GM23338 (cell line): ENCODE results near the gene MKNK2. TPM values are rescaled to one million over a fixed set of nuclear protein-coding genes. Genes with fewer than 3 reads are reported as not detected.

ENCODE experiments used
- ATAC-seq: fragments of 200-7000 bp; cut with Tn5 transposase; 3 replicates; pipeline ENCODE4 v1.9.1; 2020
- DNase-seq: peaks from one replicate; pipeline ENCODE4 v3.0.0-alpha.2; 2015; ENCODE audit warnings: low spot score
- H2AFZ ChIP-seq: fragments of 200-600 bp; sonication (generic); 2 replicates; pipeline ENCODE4 v1.8.0; 2016; ENCODE audit warnings: antibody characterized with exemption, mild to moderate bottlenecking, moderate library complexity
- H3F3A ChIP-seq: fragments of 200-600 bp; sonication (generic); replicated peaks from 2 replicates; pipeline ENCODE4 v1.8.0; 2017; ENCODE audit warnings: antibody characterized with exemption, mixed run types, low read depth
- H3K27ac ChIP-seq: fragments of 200-600 bp; sonication (generic); 2 replicates; pipeline ENCODE4 v1.6.1; 2016; ENCODE audit warnings: low read depth
- H3K27me3 ChIP-seq: fragments of 200-600 bp; sonication (generic); 2 replicates; pipeline ENCODE4 v1.8.0; 2016; ENCODE audit warnings: mild to moderate bottlenecking, mixed run types, moderate library complexity; ENCODE audit not compliant: insufficient read depth
- H3K36me3 ChIP-seq: fragments of 200-600 bp; sonication (generic); 2 replicates; pipeline ENCODE4 v1.8.0; 2016; ENCODE audit warnings: mild to moderate bottlenecking; ENCODE audit not compliant: insufficient read depth
- H3K4me1 ChIP-seq: fragments of 200-600 bp; sonication (generic); 2 replicates; pipeline ENCODE4 v1.8.0; 2016; ENCODE audit warnings: mild to moderate bottlenecking, moderate library complexity; ENCODE audit not compliant: insufficient read depth
- H3K4me2 ChIP-seq: fragments of 200-600 bp; sonication (generic); 2 replicates; pipeline ENCODE4 v1.7.1; 2017; ENCODE audit warnings: mixed run types
- H3K4me3 ChIP-seq: fragments of 200-600 bp; sonication (generic); 2 replicates; pipeline ENCODE4 v1.6.1; 2016; ENCODE audit warnings: mixed run types
- H3K79me2 ChIP-seq: fragments of 200-600 bp; sonication (generic); replicated peaks from 2 replicates; pipeline ENCODE4 v1.8.0; 2017; ENCODE audit warnings: mild to moderate bottlenecking; ENCODE audit not compliant: insufficient read depth
- H3K9me2 ChIP-seq: fragments of 200-600 bp; sonication (generic); 2 replicates; pipeline ENCODE4 v1.8.0; 2017; ENCODE audit not compliant: insufficient read depth
- H4K20me1 ChIP-seq: fragments of 200-600 bp; sonication (generic); replicated peaks from 2 replicates; pipeline ENCODE4 v1.8.0; 2017; ENCODE audit warnings: mild to moderate bottlenecking; ENCODE audit not compliant: insufficient read depth
- H3K27ac Mint-ChIP-seq: 2 replicates; pipeline ENCODE4 v1.8.0; 2020; ENCODE audit warnings: inconsistent platforms, mild to moderate bottlenecking, moderate library complexity, mixed read lengths
- H3K27me3 Mint-ChIP-seq: 3 replicates; pipeline ENCODE4 v1.8.0; 2022; ENCODE audit warnings: low read depth, mild to moderate bottlenecking, moderate library complexity, mixed read lengths, inconsistent platforms; ENCODE audit not compliant: insufficient read depth, poor library complexity
- H3K36me3 Mint-ChIP-seq: 3 replicates; pipeline ENCODE4 v1.8.0; 2021; ENCODE audit warnings: low read depth, mild to moderate bottlenecking, inconsistent platforms, moderate library complexity, mixed read lengths
- H3K4me1 Mint-ChIP-seq: 3 replicates; pipeline ENCODE4 v1.8.0; 2020; ENCODE audit warnings: mild to moderate bottlenecking, inconsistent platforms, mixed read lengths
- H3K4me3 Mint-ChIP-seq: 3 replicates; pipeline ENCODE4 v1.8.0; 2021; ENCODE audit warnings: moderate library complexity, mild to moderate bottlenecking, inconsistent platforms, mixed read lengths
- H3K9me3 Mint-ChIP-seq: 3 replicates; pipeline ENCODE4 v1.8.0; 2020; ENCODE audit warnings: moderate library complexity, mild to moderate bottlenecking, inconsistent platforms, mixed read lengths
- CREB1 ChIP-seq: fragments of 250-450 bp; sonication (Bioruptor Pico); IDR thresholded peaks from 2 replicates; pipeline ENCODE4 v1.5.0; 2020; ENCODE audit warnings: low read depth, mild to moderate bottlenecking, moderate library complexity
- EZH2 ChIP-seq: fragments of 200-600 bp; sonication (generic); IDR thresholded peaks from one replicate; pipeline ENCODE4 v1.8.0; 2017; ENCODE audit warnings: antibody characterized with exemption, mild to moderate bottlenecking, low read depth; ENCODE audit not compliant: unreplicated experiment
- EZH2phosphoT487 ChIP-seq: fragments of 200-600 bp; sonication (generic); IDR thresholded peaks from one replicate; pipeline ENCODE4 v1.8.1; 2018; ENCODE audit warnings: antibody characterized with exemption; ENCODE audit not compliant: unreplicated experiment
- JUNB ChIP-seq: IDR thresholded peaks from one replicate; pipeline ENCODE4 v1.6.1; 2016; ENCODE audit warnings: antibody characterized with exemption; ENCODE audit not compliant: unreplicated experiment
- NANOG ChIP-seq: IDR thresholded peaks from 2 replicates; pipeline ENCODE4 v1.6.1; 2016; ENCODE audit warnings: antibody characterized with exemption, borderline replicate concordance
- POLR2AphosphoS5 ChIP-seq: IDR thresholded peaks from 2 replicates; pipeline ENCODE4 v1.6.1; 2016; ENCODE audit warnings: antibody characterized with exemption, low read depth
- ZNF114 ChIP-seq: fragments of 250-450 bp; sonication (Bioruptor Pico); IDR thresholded peaks from 2 replicates; pipeline ENCODE4 v1.5.0; 2020; ENCODE audit warnings: mild to moderate bottlenecking, moderate library complexity
- polyA plus RNA-seq: library from polyadenylated mRNA; unstranded; fragments of >200 nt; fragmentation: Nextera tagmentation; extraction: Ambion mirVana; gene quantifications from 2 replicates; pipeline ENCODE4 v1.2.1, GENCODE V29; 2016
- total RNA-seq: library from RNA; depleted of rRNA; stranded (reverse); fragments of >200 nt; shearing (Covaris generic); gene quantifications from 2 replicates; pipeline ENCODE4 v1.2.3, GENCODE V29; 2014
- TF ChIP-seq, protein P1 (sequence below), 2 experiments: fragments of 200-600 bp in 1 of 2; sonication (generic) in 1 of 2; conservative IDR thresholded peaks; 2 replicates each; pipeline versions ENCODE4 v1.5.1 to v1.6.1; 2016 to 2017; ENCODE audit warnings: antibody characterized with exemption in 2 of 2, low read depth in 2 of 2, mild to moderate bottlenecking in 2 of 2, moderate library complexity in 1 of 2
- TF ChIP-seq, protein P2 (sequence below): fragments of 250-450 bp; sonication (Bioruptor Pico); IDR thresholded peaks from 2 replicates; pipeline ENCODE4 v1.5.0; 2020; ENCODE audit warnings: mild to moderate bottlenecking, moderate library complexity

MKNK2 gene
- total and polyA plus RNA-seq, 2 experiments from 2014 or later: 71.0 to 159 TPM

GRCh38 chr19:2079865-2080301 lies 28.8 kb upstream of the MKNK2 start (continued):
- TF ChIP-seq, protein P1, sequence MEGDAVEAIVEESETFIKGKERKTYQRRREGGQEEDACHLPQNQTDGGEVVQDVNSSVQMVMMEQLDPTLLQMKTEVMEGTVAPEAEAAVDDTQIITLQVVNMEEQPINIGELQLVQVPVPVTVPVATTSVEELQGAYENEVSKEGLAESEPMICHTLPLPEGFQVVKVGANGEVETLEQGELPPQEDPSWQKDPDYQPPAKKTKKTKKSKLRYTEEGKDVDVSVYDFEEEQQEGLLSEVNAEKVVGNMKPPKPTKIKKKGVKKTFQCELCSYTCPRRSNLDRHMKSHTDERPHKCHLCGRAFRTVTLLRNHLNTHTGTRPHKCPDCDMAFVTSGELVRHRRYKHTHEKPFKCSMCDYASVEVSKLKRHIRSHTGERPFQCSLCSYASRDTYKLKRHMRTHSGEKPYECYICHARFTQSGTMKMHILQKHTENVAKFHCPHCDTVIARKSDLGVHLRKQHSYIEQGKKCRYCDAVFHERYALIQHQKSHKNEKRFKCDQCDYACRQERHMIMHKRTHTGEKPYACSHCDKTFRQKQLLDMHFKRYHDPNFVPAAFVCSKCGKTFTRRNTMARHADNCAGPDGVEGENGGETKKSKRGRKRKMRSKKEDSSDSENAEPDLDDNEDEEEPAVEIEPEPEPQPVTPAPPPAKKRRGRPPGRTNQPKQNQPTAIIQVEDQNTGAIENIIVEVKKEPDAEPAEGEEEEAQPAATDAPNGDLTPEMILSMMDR (conservative IDR thresholded peaks at IDR 0.05; ENCODE audit: low read depth in 2 of 2): no peak
- TF ChIP-seq NANOG (no peak), ZNF114 (CRISPR knock-in tag) (no peak)

- Histone ChIP-seq H3K4me3 (no peak overlapping the region), H4K20me1 (no peaks in the 10 kb centered on the region), H3K36me3 (no peaks in the 10 kb centered on the region; the same call in 1 of the 2 replicates), H3K79me2 (no peaks in the 10 kb centered on the region), H3K27me3 (no peaks in the 10 kb centered on the region), H3F3A (no peaks in the 10 kb centered on the region), H3K4me2 (no peak overlapping the region), H3K9me2 (no peaks in the 10 kb centered on the region), H3K27ac (no peak overlapping the region), H3K4me1 (no peaks in the 10 kb centered on the region), H2AFZ (no peak overlapping the region)
- Mint-ChIP-seq H3K36me3 (no peaks in the 10 kb centered on the region), H3K27me3 (peaks cover 4% of the 10 kb centered on the region), H3K4me1 (no peaks in the 10 kb centered on the region), H3K27ac (no peak overlapping the region), H3K4me3 (no peak overlapping the region), H3K9me3 (no peaks in the 10 kb centered on the region)
- no peak for ATAC-seq
- DNase-seq: no peak
- TF ChIP-seq POLR2AphosphoS5 (no peak), ZNF114 (CRISPR knock-in tag) (no peak), CREB1 (no peak), EZH2 (no peak), EZH2phosphoT487 (no peak), JUNB (no peak), NANOG (no peak)
- TF ChIP-seq, protein P1 (conservative IDR thresholded peaks at IDR 0.05; ENCODE audit: low read depth in 2 of 2): no peak
- TF ChIP-seq, protein P2, sequence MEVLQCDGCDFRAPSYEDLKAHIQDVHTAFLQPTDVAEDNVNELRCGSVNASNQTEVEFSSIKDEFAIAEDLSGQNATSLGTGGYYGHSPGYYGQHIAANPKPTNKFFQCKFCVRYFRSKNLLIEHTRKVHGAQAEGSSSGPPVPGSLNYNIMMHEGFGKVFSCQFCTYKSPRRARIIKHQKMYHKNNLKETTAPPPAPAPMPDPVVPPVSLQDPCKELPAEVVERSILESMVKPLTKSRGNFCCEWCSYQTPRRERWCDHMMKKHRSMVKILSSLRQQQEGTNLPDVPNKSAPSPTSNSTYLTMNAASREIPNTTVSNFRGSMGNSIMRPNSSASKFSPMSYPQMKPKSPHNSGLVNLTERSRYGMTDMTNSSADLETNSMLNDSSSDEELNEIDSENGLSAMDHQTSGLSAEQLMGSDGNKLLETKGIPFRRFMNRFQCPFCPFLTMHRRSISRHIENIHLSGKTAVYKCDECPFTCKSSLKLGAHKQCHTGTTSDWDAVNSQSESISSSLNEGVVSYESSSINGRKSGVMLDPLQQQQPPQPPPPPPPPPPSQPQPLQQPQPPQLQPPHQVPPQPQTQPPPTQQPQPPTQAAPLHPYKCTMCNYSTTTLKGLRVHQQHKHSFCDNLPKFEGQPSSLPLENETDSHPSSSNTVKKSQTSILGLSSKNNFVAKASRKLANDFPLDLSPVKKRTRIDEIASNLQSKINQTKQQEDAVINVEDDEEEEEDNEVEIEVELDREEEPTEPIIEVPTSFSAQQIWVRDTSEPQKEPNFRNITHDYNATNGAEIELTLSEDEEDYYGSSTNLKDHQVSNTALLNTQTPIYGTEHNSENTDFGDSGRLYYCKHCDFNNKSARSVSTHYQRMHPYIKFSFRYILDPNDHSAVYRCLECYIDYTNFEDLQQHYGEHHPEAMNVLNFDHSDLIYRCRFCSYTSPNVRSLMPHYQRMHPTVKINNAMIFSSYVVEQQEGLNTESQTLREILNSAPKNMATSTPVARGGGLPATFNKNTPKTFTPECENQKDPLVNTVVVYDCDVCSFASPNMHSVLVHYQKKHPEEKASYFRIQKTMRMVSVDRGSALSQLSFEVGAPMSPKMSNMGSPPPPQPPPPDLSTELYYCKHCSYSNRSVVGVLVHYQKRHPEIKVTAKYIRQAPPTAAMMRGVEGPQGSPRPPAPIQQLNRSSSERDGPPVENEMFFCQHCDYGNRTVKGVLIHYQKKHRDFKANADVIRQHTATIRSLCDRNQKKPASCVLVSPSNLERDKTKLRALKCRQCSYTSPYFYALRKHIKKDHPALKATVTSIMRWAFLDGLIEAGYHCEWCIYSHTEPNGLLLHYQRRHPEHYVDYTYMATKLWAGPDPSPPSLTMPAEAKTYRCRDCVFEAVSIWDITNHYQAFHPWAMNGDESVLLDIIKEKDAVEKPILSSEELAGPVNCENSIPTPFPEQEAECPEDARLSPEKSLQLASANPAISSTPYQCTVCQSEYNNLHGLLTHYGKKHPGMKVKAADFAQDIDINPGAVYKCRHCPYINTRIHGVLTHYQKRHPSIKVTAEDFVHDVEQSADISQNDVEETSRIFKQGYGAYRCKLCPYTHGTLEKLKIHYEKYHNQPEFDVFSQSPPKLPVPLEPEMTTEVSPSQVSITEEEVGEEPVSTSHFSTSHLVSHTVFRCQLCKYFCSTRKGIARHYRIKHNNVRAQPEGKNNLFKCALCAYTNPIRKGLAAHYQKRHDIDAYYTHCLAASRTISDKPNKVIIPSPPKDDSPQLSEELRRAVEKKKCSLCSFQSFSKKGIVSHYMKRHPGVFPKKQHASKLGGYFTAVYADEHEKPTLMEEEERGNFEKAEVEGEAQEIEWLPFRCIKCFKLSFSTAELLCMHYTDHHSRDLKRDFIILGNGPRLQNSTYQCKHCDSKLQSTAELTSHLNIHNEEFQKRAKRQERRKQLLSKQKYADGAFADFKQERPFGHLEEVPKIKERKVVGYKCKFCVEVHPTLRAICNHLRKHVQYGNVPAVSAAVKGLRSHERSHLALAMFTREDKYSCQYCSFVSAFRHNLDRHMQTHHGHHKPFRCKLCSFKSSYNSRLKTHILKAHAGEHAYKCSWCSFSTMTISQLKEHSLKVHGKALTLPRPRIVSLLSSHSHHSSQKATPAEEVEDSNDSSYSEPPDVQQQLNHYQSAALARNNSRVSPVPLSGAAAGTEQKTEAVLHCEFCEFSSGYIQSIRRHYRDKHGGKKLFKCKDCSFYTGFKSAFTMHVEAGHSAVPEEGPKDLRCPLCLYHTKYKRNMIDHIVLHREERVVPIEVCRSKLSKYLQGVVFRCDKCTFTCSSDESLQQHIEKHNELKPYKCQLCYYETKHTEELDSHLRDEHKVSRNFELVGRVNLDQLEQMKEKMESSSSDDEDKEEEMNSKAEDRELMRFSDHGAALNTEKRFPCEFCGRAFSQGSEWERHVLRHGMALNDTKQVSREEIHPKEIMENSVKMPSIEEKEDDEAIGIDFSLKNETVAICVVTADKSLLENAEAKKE: no peak
Observed at GRCh38 chr19:2079076-2079864, 28.2 kb upstream of the MKNK2 start.
